K562 (cell line): ENCODE data around the gene OTC. TPM values are rescaled to one million over a fixed set of nuclear protein-coding genes. Genes with fewer than 3 reads are reported as not detected.

Source experiments
- ATAC-seq: fragments of 200-7000 bp; cut with Tn5 transposase; 3 replicates; pipeline ENCODE4 v1.9.1; 2020; ENCODE audit warnings: moderate library complexity
- BruUV-seq: library from RNA; stranded (reverse); fragments of 400-500 nt; replicated peaks from 2 replicates; lab custom pipeline; 2021; lab: Mats Ljungman, UMichigan
- CTCF ChIA-PET: fragments of 300-600 bp; formaldehyde crosslinking; extraction: SDS; loops from one replicate; lab custom pipeline; 2021; ENCODE audit warnings: low intra/inter-chr PET ratio; lab: Yijun Ruan, JAX
- POLR2A ChIA-PET: fragments of 300-600, 350-650 bp; sonication (Branson Sonifier 250); formaldehyde crosslinking; extraction: SDS; loops from one replicate; lab custom pipeline; 2021; ENCODE audit warnings: antibody characterized with exemption, inconsistent platforms; lab: Yijun Ruan, JAX
- DNase-seq, 4 experiments: peaks; one replicate each; pipeline versions ENCODE4 v3.0.0 to v3.0.0-alpha.2; 2011 to 2018; ENCODE audit warnings: low spot score in 3 of 4, mixed read lengths in 3 of 4; ENCODE audit errors: extremely low read depth in 1 of 4
- FAIRE-seq: peaks from 2 replicates; lab custom pipeline; 2011; peaks lifted over from hg19 to GRCh38; lab: Jason Lieb, UNC
- H2AFZ ChIP-seq: 2 replicates; pipeline ENCODE4 v1.6.0; 2011; ENCODE audit warnings: low read depth, low read length, control low read depth, inconsistent platforms
- H3K27ac ChIP-seq: fragments of 200-600 bp; 3 replicates; pipeline ENCODE4 v1.8.0; 2011; ENCODE audit warnings: low read depth, mild to moderate bottlenecking, control low read depth, inconsistent platforms, low read length, moderate library complexity, mixed read lengths; ENCODE audit errors: extremely low read depth
- H3K27me3 ChIP-seq, 2 experiments: fragments of 300-600 bp in 1 of 2; 2 replicates in 1 of 2; 3 replicates in 1 of 2; pipeline versions ENCODE4 v1.6.0 to v1.8.0; 2011; ENCODE audit warnings: inconsistent platforms in 2 of 2, low read length in 2 of 2, mild to moderate bottlenecking in 1 of 2, mixed read lengths in 1 of 2, moderate library complexity in 1 of 2; ENCODE audit not compliant: control insufficient read depth in 2 of 2, insufficient read depth in 2 of 2
- H3K36me3 ChIP-seq: fragments of 300-600 bp; 3 replicates; pipeline ENCODE4 v1.8.0; 2011; ENCODE audit warnings: mild to moderate bottlenecking, low read length, inconsistent platforms; ENCODE audit not compliant: control insufficient read depth, insufficient read depth
- H3K4me1 ChIP-seq, 2 experiments: fragments of 200-600 bp in 1 of 2; replicated peaks in 1 of 2; 2 replicates in 1 of 2; 3 replicates in 1 of 2; pipeline versions ENCODE4 v1.5.1 to v1.8.0; 2011; ENCODE audit warnings: inconsistent platforms in 2 of 2, low read length in 2 of 2, mild to moderate bottlenecking in 1 of 2, mixed read lengths in 1 of 2, moderate library complexity in 1 of 2; ENCODE audit not compliant: control insufficient read depth in 2 of 2, insufficient read depth in 2 of 2
- H3K4me2 ChIP-seq: 2 replicates; pipeline ENCODE4 v1.6.1; 2011; ENCODE audit warnings: low read length, control low read depth, inconsistent platforms, mixed read lengths; ENCODE audit not compliant: insufficient read depth
- H3K4me3 ChIP-seq: fragments of 200-600 bp; sonication (generic), shearing (Covaris generic); 2 replicates; pipeline ENCODE4 v1.5.1; 2016; ENCODE audit warnings: control low read depth, inconsistent platforms
- H3K79me2 ChIP-seq: fragments of 200-600 bp; 3 replicates; pipeline ENCODE4 v1.8.0; 2011; ENCODE audit warnings: low read length, inconsistent platforms; ENCODE audit not compliant: control insufficient read depth, insufficient read depth
- H3K9ac ChIP-seq, 2 experiments: 2 replicates each; pipeline versions ENCODE4 v1.6.0 to v1.6.1; 2011; ENCODE audit warnings: low read depth in 2 of 2, low read length in 2 of 2, control low read depth in 1 of 2, inconsistent platforms in 1 of 2, mild to moderate bottlenecking in 1 of 2, mixed read lengths in 1 of 2; ENCODE audit not compliant: insufficient read depth in 1 of 2
- H3K9me1 ChIP-seq: one replicate; pipeline ENCODE4 v1.6.0; 2011; ENCODE audit warnings: inconsistent platforms, mild to moderate bottlenecking, low read length, moderate library complexity; ENCODE audit not compliant: control insufficient read depth, insufficient read depth
- H3K9me3 ChIP-seq: replicated peaks from 2 replicates; pipeline ENCODE4 v1.5.1; 2011; ENCODE audit warnings: low read depth, low read length, inconsistent platforms; ENCODE audit not compliant: control insufficient read depth, insufficient read depth
- H4K20me1 ChIP-seq: replicated peaks from 2 replicates; pipeline ENCODE4 v1.6.1; 2011; ENCODE audit warnings: low read length, inconsistent platforms, mixed read lengths; ENCODE audit not compliant: control insufficient read depth, insufficient read depth
- AFF1 ChIP-seq, 2 experiments: fragments of 450-650 bp; IDR thresholded peaks; 2 replicates each; pipeline ENCODE4 v1.6.1; 2018; ENCODE audit warnings: mild to moderate bottlenecking in 2 of 2, low read depth in 1 of 2; ENCODE audit not compliant: partially characterized antibody in 2 of 2
- ATF7 ChIP-seq: fragments of 450-650 bp; IDR thresholded peaks from 2 replicates; pipeline ENCODE4 v1.7.1; 2014; ENCODE audit warnings: mild to moderate bottlenecking, moderate library complexity
- CBX3 ChIP-seq, 2 experiments: IDR thresholded peaks; 1 replicate in 1 of 2; 2 replicates in 1 of 2; pipeline ENCODE4 v1.6.1; 2012; ENCODE audit warnings: inconsistent platforms in 2 of 2, low read length in 2 of 2, borderline replicate concordance in 1 of 2, control low read depth in 1 of 2
- GATA2 ChIP-seq: sonication (generic); formaldehyde crosslinking; IDR thresholded peaks from 2 replicates; pipeline ENCODE4 v1.4.0; 2020; ENCODE audit warnings: mild to moderate bottlenecking, missing genetic modification reagents
- MYBL2 ChIP-seq, 2 experiments: fragments of 450-650 bp in 1 of 2; sonication (generic) in 1 of 2; formaldehyde crosslinking in 1 of 2; IDR thresholded peaks; 2 replicates each; pipeline versions ENCODE4 v1.6.1 to v1.8.1; 2017 to 2022; ENCODE audit warnings: borderline replicate concordance in 1 of 2, inconsistent platforms in 1 of 2, low read depth in 1 of 2, mild to moderate bottlenecking in 1 of 2, missing genetic modification reagents in 1 of 2, moderate library complexity in 1 of 2
- MYC ChIP-seq, 2 experiments: fragments of 250-450 bp in 1 of 2; sonication (Bioruptor Pico) in 1 of 2; IDR thresholded peaks; 2 replicates each; pipeline versions ENCODE4 v1.5.1 to v1.6.1; 2012 to 2021; ENCODE audit warnings: low read depth in 2 of 2, borderline replicate concordance in 1 of 2, improper control_type of control experiment in 1 of 2, low read length in 1 of 2, mild to moderate bottlenecking in 1 of 2, moderate library complexity in 1 of 2
- NR2C2 ChIP-seq, 2 experiments: fragments of 200-800 bp in 1 of 2; sonication (Bioruptor generic) in 1 of 2; sonication (generic) in 1 of 2; formaldehyde crosslinking in 1 of 2; IDR thresholded peaks; 2 replicates each; pipeline versions ENCODE4 v1.6.1 to v1.8.0; 2016 to 2022; ENCODE audit warnings: mild to moderate bottlenecking in 1 of 2, missing compliant biosample characterization in 1 of 2, missing genetic modification characterization in 1 of 2, missing genetic modification reagents in 1 of 2
- POLR2AphosphoS2 ChIP-seq: IDR thresholded peaks from 2 replicates; pipeline ENCODE4 v1.6.1; 2012; ENCODE audit warnings: low read length, improper control_type of control experiment
- RAD21 ChIP-seq, 2 experiments: fragments of 250-450 bp in 1 of 2; fragments of 450-650 bp in 1 of 2; sonication (Bioruptor Pico) in 1 of 2; formaldehyde crosslinking in 1 of 2; IDR thresholded peaks in 1 of 2; conservative IDR thresholded peaks in 1 of 2; 2 replicates each; pipeline versions ENCODE4 v1.4.0 to v1.8.0; 2020 to 2022; ENCODE audit warnings: mild to moderate bottlenecking in 2 of 2, moderate library complexity in 1 of 2
- RFX1 ChIP-seq: fragments of 450-650 bp; IDR thresholded peaks from 2 replicates; pipeline ENCODE4 v1.6.1; 2016; ENCODE audit warnings: mild to moderate bottlenecking, moderate library complexity
- ZFP1 ChIP-seq: fragments of 450-650 bp; formaldehyde crosslinking; IDR thresholded peaks from 2 replicates; pipeline ENCODE4 v1.4.0; 2020; ENCODE audit warnings: mild to moderate bottlenecking, mixed read lengths
- WGBS: fragments of 100-300 bp; shearing (Covaris generic); methylation state at CpG from one replicate; pipeline ENCODE4 v1.1.6; 2016; ENCODE audit warnings: low coverage, mixed read lengths; ENCODE audit not compliant: insufficient coverage; ENCODE audit errors: missing lambda C conversion rate; 5-methylcytosine and 5-hydroxymethylcytosine counted together
- in situ Hi-C: fragments of 300-500 bp; cut with MboI; formaldehyde crosslinking; loops from 4 replicates; pipeline ENCODE4 v1.15.0; 2018; ENCODE audit warnings: inconsistent platforms, mixed read lengths
- intact Hi-C: fragments of 100-400 bp; cut with micrococcal nuclease; formaldehyde crosslinking; loops from 2 replicates; pipeline ENCODE4 v1.14.2; 2022
- polyA plus RNA-seq, 8 experiments: library from polyadenylated mRNA; depleted of rRNA in 4 of 8; stranded (reverse) in 5 of 8; unstranded in 3 of 8; fragments of >200 nt; fragmentation: Nextera tagmentation in 2 of 8; fragmentation: Illumina TruSeq in 1 of 8; extraction: Ambion mirVana in 2 of 8; extraction: Trizol in 1 of 8; gene quantifications; 2 replicates each; pipeline versions ENCODE4 v1.2.1 to v1.2.3, GENCODE V29; 2011 to 2014; ENCODE audit warnings: inconsistent platforms in 1 of 8, missing spikeins in 1 of 8
- total RNA-seq, 7 experiments: library from RNA; depleted of rRNA in 6 of 7; stranded (reverse); fragments of >200 nt in 6 of 7; fragmentation: Illumina TruSeq in 2 of 7; extraction: Trizol in 2 of 7; gene quantifications; 2 replicates each; pipeline versions ENCODE4 v1.2.1 to v1.2.3, GENCODE V29; 2011 to 2021; ENCODE audit warnings: low replicate concordance in 1 of 7
- TF ChIP-seq, protein P1 (sequence below): sonication (generic); formaldehyde crosslinking; IDR thresholded peaks from 2 replicates; pipeline ENCODE4 v1.8.0; 2022; ENCODE audit warnings: mild to moderate bottlenecking, missing genetic modification reagents

Gene OTC
- total and polyA plus RNA-seq, 9 of the 15 experiments (the other 6 are each of a cell fraction or from before 2014, with no cell fraction given), result not detected

DNA sequence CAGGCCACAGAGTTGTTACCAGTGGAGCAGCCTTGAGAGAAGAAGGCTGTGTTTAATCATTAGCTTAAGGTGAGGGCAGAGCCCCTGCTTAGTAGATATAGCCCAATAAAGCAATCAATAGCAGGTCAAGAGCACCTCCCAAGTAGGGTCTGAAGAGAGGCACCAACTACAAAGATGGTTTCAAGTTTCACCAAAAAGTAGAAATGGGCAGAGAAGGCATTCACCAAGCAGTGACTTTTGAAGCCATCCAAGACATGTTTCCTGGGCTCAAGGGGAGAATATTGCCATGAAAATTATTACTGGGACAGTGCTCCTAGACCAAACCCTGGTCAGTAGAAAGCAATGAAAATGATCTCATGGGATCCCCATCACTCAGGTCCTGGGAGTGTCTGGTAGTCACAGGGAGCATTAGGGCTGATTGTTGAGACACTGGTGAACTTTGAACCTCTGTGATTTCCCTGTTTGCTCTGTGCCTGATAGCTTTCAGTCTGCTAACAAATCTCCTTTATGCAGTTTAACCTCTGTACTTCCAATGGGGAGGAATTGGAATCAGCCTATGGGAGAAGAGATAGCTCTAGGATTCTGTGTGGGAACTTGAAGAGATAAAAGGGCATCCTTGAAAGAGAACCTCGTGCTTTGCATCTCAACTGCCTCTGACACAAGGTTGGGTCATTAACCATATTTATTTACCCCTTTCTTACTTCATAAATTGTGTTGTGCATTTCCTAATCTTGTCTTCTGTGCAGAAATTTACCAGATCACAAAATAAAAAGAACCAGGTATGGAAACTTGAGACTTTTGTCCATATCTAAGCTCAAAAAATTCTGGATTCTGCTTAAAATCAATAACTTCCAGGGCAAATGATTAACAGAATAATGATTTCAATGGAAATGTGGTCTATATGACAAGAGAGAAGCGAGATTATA lies 9.3 kb upstream of the OTC start:
- no peak for DNase-seq
- ChIA-PET POLR2A (no interaction called here), CTCF (no interaction called here)
- Histone ChIP-seq H2AFZ (no peak overlapping the region), H3K9me1 (no peaks in the 10 kb centered on the region), H3K4me2 (no peak overlapping the region), H3K4me1 (no peaks in the 10 kb centered on the region), H3K79me2 (no peaks in the 10 kb centered on the region), H3K4me3 (no peak overlapping the region), H4K20me1 (no peaks in the 10 kb centered on the region), H3K9me3 (no peaks in the 10 kb centered on the region), H3K9ac (no peak overlapping the region), H3K27ac (no peak overlapping the region), H3K27me3 (no peaks in the 10 kb centered on the region), H3K36me3 (no peaks in the 10 kb centered on the region)
- in situ Hi-C loops, result no loop called here
- no peak for FAIRE-seq
- BruUV-seq, result no TSS peak
- intact Hi-C loops, result no loop called here
- no peak for ATAC-seq
- WGBS, result 0% methylated on average over 2 of the region's 2 CpGs
- TF ChIP-seq ZFP1 (CRISPR knock-in tag) (no peak), NR2C2 (CRISPR knock-in tag; IDR thresholded peaks at IDR 0.05) (no peak), NR2C2 (tag; IDR thresholded peaks at IDR 0.05) (no peak), MYBL2 (IDR thresholded peaks at IDR 0.05; ENCODE audit: low read depth) (no peak), MYBL2 (CRISPR knock-in tag; IDR thresholded peaks at IDR 0.05; ENCODE audit: borderline replicate concordance) (no peak), AFF1 (IDR thresholded peaks at IDR 0.05; ENCODE audit: low read depth in 1 of 2, partially characterized antibody in 2 of 2) (no peak), CBX3 (IDR thresholded peaks at IDR 0.05; ENCODE audit: borderline replicate concordance in 1 of 2, low read length in 2 of 2) (no peak), POLR2AphosphoS2 (no peak), ATF7 (no peak), RFX1 (no peak), MYC (IDR thresholded peaks at IDR 0.05; ENCODE audit: low read depth, low read length) (no peak), MYC (CRISPR knock-in tag; IDR thresholded peaks at IDR 0.05; ENCODE audit: borderline replicate concordance, low read depth) (no peak), RAD21 (CRISPR knock-in tag; conservative IDR thresholded peaks at IDR 0.05 in 1 of 2, IDR thresholded peaks at IDR 0.05 in 1 of 2) (no peak), GATA2 (CRISPR knock-in tag) (no peak)
- TF ChIP-seq, protein P1, sequence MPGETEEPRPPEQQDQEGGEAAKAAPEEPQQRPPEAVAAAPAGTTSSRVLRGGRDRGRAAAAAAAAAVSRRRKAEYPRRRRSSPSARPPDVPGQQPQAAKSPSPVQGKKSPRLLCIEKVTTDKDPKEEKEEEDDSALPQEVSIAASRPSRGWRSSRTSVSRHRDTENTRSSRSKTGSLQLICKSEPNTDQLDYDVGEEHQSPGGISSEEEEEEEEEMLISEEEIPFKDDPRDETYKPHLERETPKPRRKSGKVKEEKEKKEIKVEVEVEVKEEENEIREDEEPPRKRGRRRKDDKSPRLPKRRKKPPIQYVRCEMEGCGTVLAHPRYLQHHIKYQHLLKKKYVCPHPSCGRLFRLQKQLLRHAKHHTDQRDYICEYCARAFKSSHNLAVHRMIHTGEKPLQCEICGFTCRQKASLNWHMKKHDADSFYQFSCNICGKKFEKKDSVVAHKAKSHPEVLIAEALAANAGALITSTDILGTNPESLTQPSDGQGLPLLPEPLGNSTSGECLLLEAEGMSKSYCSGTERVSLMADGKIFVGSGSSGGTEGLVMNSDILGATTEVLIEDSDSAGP (CRISPR knock-in tag), result no peak
